HL-60/S4 treated with retinoic acid at 250 ng/mL for 4 days and 3 days (cell line): ENCODE results near the gene HECW1.

ENCODE experiments used
- in situ Hi-C: fragments of 300-500 bp; cut with MboI; formaldehyde crosslinking; loops from 2 replicates; pipeline ENCODE4 v1.7.0; 2022; ENCODE audit warnings: low sequenced_read_pairs

The HECW1 gene

DNA sequence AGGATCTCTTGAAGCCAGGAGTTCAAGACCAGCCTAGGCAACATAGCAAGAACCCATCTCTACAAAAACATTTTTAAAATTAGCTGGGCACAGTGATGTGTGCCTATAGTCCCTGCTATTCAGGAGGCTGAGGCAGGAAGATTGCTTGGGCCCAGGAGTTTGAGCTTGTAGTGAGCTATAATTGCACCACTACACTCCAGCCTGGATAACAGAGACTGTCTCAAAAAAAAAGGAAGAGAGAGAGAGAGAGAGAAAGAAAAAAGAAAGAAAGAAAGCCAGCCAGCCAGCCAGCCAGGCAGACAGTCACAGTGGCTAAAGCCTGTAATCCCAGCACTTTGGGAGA, 375.3 kb downstream of the HECW1 start:
- in situ Hi-C loops: no loop called here

DNA sequence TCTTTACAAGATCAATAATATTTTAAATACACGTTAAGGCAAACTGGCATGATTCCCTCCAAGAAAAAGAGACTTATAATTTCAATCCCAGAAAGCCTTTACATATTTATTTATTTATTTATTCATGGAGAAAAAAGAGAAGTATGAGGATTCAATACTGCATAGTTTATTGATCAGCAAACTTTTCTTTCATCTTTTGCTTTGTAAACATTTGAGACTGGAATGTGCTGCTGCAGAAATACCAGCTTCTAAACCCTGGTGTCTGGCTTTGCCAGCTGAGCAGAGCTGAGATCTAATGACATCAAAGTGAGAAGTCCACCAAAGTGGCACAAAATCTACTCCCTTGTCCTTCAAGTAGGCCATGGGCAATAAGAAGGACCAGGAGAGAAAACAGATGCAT, 376.8 kb downstream of the HECW1 start:
- in situ Hi-C loops: no loop called here

DNA sequence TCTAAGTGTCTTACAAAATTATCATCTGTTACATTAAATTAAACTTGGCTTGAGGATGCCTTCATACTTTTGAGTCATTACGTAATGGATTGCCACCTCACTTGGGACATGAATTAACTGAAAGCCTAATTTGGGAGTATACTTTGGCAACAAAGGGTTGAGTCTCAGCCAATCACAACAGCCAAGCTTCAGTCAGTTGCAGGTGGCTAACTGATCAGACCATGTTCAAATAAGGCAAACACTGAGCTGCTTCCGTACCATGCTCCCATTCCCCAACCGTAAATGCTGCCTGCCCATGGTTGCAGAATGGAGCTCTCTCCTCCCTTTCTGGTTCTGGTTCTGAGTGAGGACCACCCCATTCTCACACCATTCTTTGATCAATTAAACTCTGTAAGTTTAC, 377.6 kb downstream of the HECW1 start:
- in situ Hi-C loops: no loop called here

DNA sequence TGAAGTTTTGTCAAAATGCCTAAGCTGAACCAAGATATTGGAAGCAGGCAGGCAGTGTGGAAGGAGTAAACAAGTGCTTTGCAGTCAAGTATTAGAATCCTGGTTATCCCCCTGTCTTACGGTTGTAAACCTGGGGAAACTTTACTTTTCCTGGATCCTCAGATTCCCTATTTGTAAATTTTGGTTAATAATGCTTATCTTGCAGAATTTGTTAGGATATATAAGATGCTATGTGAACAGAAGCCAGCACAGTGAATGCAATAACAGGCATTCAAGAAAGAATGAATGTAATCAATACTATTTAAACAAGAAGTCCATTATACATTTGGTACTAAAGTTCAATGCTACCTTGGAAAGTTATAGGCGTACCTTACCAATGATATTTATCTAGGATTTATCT, 378.7 kb downstream of the HECW1 start:
- in situ Hi-C loops: no loop called here

DNA sequence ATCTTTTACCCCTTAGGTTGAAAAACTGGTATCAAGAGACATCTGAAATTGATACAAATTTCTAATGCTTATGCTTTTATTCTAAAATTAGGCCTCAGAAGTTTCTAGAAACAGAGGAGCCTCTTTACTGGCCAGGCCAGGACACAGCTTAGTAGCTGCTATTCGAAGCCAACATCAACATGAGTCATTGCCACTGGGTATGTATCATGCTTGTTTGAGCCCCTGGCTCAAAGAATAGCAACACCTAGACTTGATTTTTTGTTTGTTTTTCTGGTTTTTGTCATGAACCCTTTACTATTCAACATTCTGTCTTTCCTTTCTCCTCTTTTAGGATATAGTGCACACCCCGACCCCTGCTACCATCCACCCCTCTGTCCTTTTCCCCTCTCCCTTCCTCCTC, 379.5 kb downstream of the HECW1 start:
- in situ Hi-C loops: no loop called here

DNA sequence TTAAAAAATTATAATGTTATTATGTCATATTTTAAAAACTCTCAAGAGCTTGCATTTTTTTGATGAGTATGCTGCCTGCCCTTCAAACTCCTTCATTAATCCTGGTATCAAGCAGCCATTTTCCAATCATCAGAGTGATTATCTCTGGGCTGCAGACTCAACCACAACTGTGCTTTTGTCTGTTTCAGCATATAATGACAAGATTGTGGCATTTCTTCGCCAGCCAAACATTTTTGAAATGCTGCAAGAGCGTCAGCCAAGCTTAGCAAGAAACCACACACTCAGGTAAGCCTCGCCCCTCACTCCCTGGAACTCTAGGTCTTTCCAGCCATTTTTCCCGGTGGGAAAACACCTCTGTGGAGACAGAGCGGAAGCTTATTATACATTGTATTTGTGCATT, 380.4 kb downstream of the HECW1 start:
- in situ Hi-C loops: no loop called here

DNA sequence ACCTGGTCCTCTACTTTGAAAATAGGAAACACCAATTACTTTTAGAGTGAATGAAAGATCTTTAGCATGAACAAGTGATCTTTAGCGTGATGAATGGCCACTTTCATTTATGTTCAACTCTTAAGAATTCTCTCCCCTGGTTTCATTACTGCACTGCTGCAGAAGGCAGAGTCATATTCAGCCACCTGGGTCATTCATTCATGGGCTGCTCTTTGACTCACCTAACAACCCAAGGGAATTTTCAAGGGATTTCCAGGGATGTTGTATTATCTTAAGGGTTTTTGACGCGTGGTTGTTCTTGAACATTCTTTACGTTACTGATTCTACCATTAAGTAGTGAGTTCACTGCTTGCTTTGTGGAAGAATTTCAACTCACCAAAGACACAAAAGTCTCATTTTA, 383.1 kb downstream of the HECW1 start:
- in situ Hi-C loops: no loop called here

DNA sequence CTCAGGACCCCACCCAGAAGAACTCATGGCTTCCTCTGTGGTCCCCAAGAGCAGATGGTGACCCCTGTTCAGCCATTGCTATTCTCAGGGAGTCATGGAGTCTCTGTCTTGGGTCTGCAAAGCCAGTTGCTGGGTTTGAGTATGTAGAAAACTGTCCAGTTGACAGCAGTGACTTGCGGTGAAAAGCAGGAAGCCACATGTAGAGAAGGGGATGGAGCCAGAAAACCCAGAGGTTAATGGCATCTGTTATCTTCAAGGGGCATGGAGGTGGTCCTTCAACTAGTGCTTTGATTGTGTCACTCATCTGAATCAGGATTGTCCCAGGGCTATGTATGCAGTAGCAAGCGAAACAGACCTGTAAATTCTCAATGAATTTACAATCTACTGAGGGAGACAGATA, 384.1 kb downstream of the HECW1 start:
- in situ Hi-C loops: no loop called here

DNA sequence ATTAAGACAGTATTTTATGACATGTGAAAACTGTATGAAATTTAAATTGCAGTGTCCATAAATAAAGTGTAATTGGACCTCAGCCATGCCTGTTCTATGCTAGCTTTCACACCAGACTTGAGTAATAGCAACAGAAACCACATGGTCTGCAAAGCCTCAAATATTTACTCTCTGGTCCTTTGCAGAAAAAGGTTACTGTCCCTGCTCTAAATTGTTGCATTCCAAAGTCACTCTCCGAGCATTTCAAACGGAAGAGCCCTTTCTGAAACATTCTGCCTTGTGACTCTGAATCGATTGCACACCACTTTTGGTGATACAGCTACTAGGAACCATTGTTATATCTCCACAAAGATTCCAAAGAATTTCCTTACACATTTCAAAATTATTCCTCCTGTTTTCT, 389.4 kb downstream of the HECW1 start:
- in situ Hi-C loops: no loop called here

DNA sequence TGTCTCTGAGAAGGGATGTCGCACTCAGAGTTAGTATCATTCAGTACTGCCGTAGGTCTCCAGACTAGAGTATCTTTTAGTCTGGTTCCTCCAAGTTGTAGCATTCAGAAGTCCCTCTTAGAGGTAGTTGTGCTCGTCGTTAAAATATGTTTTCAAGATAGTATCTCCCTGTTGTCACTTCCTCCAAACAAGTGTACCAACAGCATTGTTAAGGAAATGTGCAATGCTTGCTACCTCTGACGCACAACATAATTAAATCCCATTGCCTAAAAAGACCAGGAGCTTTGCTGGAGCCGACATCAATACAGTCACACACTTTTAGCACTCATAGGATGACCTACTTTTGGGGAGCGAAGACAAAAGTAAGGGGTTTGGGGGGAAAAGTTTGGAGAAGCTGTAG, 390.5 kb downstream of the HECW1 start:
- in situ Hi-C loops: no loop called here

DNA sequence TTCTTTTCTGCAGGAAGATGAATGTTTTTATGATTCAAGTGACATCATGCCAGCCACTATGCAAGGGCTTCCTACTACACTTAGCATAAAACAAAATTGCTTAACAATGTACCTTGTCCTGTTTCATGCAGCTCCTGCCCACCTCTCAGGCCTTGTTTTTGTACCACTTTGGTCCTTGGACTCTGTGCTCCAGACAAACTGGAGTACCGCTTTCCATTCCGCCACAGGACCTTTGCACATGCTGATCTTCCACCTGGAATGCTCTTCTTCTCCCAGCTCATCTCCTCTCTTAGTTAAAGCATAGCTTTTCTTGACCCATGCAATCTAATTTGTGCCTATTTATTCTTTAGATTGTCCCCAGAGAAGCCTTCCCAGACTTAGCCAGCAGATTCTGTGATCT, 393.0 kb downstream of the HECW1 start:
- in situ Hi-C loops: no loop called here

DNA sequence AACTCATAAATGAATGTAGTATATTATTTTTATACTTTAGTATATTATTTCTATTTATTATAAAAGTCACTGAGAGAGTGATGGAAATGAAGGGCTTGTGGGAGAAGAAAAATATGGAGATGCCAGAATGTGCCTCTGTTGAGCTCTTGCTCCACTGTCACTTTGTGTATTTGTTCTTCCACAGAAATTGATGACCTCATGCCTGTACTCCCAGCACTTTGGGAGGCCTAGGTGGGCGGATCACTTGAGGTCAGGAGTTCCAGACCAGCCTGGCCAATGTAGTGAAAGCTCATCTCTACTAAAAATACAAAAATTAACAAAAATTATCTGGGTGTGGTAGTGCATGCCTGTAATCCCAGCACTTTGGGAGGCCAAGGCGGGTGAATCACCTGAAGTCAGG, 394.0 kb downstream of the HECW1 start:
- in situ Hi-C loops: no loop called here

DNA sequence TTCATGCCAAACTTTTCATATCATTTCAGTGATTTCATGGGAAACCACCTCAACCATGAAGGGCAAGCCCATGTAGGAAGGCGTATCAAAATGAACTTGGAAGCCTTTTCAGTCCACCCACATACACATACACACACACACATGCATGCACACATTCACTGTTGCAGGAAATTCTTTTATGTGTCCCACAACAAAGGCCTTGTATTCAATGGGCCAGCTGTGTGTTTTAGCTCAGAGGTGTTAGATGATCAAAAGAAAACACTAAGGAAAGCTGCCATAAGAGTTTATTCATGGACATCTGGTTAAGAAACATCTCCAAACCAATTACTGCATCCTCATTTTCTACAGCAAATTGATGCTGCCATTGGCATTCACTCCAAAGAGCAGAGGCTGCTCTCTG, 396.0 kb downstream of the HECW1 start:
- in situ Hi-C loops: no loop called here

DNA sequence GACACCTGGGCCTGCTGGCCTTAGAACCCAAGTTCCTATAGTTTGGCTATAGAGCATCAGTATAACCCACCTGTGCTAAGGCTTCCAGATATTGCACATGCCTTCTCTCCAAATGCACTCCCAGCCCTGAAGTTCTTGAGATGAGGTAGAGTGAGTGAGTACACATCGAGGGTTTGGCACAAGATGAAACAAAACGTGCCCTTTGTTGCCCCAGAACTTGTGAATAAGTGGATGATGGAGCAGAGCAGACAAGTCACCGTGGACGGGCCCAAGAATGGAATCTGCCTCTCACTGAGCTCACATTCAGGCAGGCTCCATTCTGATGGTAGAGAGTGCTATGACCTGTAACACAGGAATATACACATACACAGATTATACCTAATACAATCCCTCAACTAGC, 397.5 kb downstream of the HECW1 start:
- in situ Hi-C loops: no loop called here

DNA sequence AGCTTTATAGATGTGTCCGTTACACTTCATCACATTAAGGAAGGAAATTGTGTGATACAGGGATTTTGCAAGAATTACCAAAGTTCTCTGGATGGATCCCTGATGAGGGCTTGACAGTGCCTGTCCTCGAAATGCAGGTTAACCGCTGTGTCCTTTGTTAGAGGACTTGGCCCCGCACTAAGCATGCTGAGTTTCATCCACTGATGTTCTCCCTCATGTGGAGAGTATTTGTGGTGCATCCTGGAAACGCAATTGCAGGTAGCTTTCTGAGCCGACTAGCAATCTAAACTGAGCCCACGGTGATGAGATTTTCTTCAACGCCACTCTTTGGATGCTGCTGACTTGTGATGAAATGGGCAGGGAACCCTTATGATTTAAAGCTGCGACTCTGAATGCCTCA, 398.6 kb downstream of the HECW1 start:
- in situ Hi-C loops: no loop called here

DNA sequence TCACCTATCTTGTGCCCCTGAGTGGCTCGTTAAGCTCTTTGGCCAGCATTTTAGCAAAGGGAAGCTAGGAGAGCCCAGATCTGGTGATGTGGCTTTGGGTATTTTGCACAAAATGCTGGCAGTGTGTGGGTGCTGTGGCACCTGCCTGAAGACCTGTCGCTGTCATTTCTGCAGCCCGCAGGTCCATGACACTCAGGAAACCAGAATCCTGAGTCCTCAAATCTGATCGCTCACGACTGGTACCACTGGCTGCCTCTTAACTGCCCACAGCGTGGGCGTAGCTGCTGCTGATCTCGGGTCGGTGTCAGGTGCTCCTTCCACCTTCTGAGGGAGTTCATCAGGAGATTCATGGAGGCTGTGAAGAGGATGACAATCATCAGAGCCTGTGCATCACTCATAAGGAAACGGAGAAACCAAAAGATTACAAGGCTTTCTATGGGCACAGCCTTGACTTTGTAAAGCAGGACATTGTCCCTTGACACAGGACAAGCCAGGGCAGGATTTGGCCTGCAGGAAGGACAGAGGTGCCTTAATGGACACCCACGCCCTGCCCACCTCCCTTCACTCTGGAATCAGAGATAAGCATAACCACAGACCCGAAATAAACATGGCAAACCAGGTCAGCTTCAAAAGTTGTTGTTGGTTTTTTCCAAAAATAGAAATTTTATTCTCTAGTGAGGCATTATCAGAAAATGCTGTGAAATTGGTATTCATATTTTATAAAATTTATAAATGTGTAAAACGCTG, 399.5 kb downstream of the HECW1 start:
- in situ Hi-C loops: no loop called here

DNA sequence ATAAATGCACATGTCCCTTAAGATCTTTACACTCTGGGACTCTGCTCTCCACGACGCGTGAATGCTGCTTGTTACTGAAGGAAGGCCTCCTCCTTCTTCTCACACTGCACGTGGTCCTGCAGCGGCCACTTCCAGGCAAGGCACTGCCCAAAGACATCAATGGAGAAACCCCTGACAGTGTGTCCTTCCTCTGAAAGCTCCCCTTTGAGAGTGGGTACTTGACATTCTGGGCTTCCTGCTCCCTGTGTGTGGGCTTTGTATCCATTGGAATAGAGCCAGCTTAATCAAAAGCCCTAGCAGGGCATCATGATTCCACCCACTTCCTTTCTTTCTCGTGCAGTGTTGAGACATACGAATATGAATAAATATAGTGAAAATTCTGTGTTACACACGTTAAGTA, 400.8 kb downstream of the HECW1 start:
- in situ Hi-C loops: no loop called here

DNA sequence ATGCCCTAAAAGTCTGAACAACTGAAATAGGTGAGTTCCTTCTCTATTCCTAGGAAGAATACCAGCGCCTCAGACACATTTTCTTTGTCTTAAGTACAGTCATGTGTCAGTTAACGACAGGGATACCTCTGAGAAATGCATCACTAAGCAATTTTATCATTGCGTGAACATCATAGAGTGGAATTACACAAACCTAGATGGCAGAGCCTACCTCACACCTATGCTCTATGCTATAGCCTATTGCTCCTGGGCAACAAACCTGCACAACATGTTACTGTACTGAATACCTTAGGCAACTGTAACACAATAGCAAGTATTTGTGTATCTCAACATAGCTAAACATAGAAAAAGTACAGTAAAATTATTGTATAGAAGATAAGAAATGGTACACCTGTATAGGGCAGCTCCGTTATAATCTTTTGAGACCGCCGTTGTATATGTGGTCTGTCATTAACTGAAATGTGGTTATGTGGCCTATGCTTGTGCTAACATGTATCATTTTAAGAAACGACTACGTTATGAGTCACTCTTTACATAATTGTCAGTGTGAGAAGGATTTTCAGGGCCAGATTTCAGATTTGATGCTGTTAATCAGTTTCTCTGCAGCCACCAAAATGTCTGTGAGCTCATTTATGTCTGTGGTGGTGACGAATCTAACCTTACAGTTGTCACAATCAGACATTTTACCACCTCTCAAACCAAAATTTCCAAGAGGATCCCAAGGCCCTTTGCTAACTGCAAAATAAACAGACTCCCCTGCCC, 404.3 kb downstream of the HECW1 start:
- in situ Hi-C loops: no loop called here

DNA sequence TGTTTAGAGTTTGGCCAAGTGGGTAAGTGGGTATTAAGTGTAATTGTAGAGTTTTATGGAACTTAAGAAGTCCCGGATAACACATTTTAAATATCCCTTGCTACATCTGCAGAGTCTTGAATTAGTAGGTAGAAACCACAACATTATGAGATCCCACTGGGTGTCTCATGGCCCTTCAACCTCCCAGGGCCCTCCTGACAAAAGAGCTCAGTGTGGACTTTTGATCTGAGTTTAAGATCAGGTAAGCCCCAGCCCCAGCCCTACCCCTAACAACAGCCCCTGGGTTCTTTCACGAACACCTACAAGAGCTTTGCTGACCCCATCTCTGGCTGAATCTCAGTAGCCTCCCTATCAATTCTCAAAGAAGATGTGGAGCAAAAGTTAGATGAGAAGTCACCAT, 405.0 kb downstream of the HECW1 start:
- in situ Hi-C loops: no loop called here

DNA sequence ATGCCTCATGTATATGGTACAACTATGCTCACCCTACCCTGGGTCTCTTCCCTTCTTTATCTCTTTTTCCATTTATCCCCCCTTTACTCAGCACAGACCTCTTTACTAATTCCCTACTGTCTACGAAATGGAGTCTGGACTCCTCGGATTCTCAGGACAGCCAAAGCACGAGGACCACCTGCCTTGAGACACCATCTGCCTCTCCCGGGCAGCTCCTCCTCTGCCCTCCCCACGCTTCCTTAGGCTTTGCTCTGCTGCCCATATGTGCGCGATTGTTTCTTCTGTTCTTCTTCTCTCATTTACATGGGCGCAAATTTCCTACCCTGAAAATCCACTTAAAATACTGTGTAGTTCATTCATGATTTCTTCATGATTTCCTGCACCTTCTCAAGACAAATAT, 407.8 kb downstream of the HECW1 start:
- in situ Hi-C loops: no loop called here

DNA sequence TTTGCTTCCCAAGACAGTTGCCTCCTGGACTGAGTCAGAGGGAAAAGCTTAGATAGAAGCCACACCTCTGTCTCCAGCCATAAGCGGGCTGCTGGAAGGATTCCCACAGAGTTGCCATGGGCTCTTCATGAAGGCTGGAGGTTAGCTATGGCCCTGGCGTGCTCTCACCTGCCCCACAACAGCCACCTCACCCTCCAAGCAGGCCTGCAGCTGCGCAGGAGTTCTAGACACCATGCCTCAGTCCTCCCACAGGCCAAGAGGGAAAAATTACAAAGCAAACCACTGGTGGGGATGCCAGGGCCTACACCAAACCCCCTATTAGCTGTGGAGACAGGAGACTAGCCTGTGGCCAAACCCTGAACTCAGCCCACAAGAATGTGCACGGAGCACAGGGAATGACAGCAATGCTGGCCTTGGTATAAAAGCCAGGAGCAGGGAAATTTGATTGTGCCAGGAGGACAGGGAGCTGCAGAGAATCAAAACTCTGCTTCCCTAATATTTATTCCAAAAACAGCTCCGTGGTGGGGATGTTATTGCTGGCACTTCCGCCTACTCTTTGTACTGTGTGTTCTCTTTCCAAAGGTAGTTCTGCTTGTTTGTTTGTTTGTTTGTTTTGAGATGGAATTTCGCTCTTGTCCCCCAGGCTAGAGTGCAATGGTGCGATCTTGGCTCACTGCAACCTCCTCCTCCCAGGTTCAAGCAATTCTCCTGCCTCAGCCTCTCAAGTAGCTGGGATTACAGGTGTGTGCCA, 410.1 kb downstream of the HECW1 start:
- in situ Hi-C loops: no loop called here
